WERI-Rb-1 (cell line): ENCODE results near the gene MGAT3.
"Not testable (repeated sequence)": the region's sequence is repeated elsewhere in the genome, so short reads cannot be mapped to it uniquely, and the experiment has no call there.

Experiments used
- DNase-seq: peaks from one replicate; pipeline ENCODE4 v3.0.0-alpha.2; 2020
- H3K27ac ChIP-seq: fragments of 250-450 bp; sonication (Bioruptor Pico); 2 replicates; pipeline ENCODE4 v1.5.1; 2020; ENCODE audit warnings: mild to moderate bottlenecking, moderate library complexity
- H3K27me3 ChIP-seq: fragments of 250-450 bp; sonication (Bioruptor Pico); 2 replicates; pipeline ENCODE4 v1.5.1; 2021; ENCODE audit warnings: mild to moderate bottlenecking, low read depth, moderate library complexity; ENCODE audit not compliant: insufficient read depth, severe bottlenecking
- H3K36me3 ChIP-seq: fragments of 250-450 bp; sonication (Bioruptor Pico); 2 replicates; pipeline ENCODE4 v1.5.1; 2020; ENCODE audit warnings: mild to moderate bottlenecking, moderate library complexity
- H3K4me3 ChIP-seq: 2 replicates; pipeline ENCODE4 v1.5.1; 2011; ENCODE audit warnings: low read depth, mild to moderate bottlenecking, control low read depth, low read length
- H3K9me3 ChIP-seq: fragments of 250-450 bp; sonication (Bioruptor Pico); 2 replicates; pipeline ENCODE4 v1.5.1; 2021; ENCODE audit warnings: mild to moderate bottlenecking, moderate library complexity; ENCODE audit not compliant: severe bottlenecking
- CTCF ChIP-seq: IDR thresholded peaks from 2 replicates; pipeline ENCODE4 v1.5.1; 2011; ENCODE audit warnings: low read depth, mild to moderate bottlenecking, control low read depth, inconsistent platforms, low read length

MGAT3 gene

GRCh38 chr22:39504071-39504470 is 47.3 kb downstream of the MGAT3 start:
- H3K27me3 ChIP-seq, result no peaks in the 10 kb centered on the region
- H3K27ac ChIP-seq, result no peak overlapping the region
- DNase-seq, result no peak
- no peaks in the 10 kb centered on the region for H3K9me3 ChIP-seq
- H3K4me3 ChIP-seq, result no peak overlapping the region
- TF ChIP-seq CTCF, result no peak
- H3K36me3 ChIP-seq, result peaks cover 54% of the 10 kb centered on the region

- H3K4me3 ChIP-seq, DNase-seq, H3K27ac ChIP-seq, H3K27me3 ChIP-seq, H3K9me3 ChIP-seq: not testable (repeated sequence)
- peaks cover 78% of the 10 kb centered on the region for H3K36me3 ChIP-seq
Observed at GRCh38 chr22:39507021-39507420, 50.2 kb downstream of the MGAT3 start.

- H3K4me3 ChIP-seq, result no peak overlapping the region
- H3K36me3 ChIP-seq, result peaks cover 91% of the 10 kb centered on the region
- TF ChIP-seq CTCF, result no peak
- H3K27ac ChIP-seq, result no peak overlapping the region
- no peaks in the 10 kb centered on the region for H3K9me3 ChIP-seq
- H3K27me3 ChIP-seq, result no peaks in the 10 kb centered on the region
- DNase-seq, result no peak
Observed at GRCh38 chr22:39508393-39508792, 51.6 kb downstream of the MGAT3 start.

GRCh38 chr22:39510529-39511149 is 53.8 kb downstream of the MGAT3 start:
- no peak for DNase-seq
- no peak for TF ChIP-seq CTCF
- Histone ChIP-seq H3K36me3 (peaks cover 91% of the 10 kb centered on the region), H3K4me3 (no peak overlapping the region), H3K27ac (no peak overlapping the region), H3K27me3 (no peaks in the 10 kb centered on the region), H3K9me3 (no peaks in the 10 kb centered on the region)

GRCh38 chr22:39511226-39511625 is 54.4 kb downstream of the MGAT3 start:
- Histone ChIP-seq H3K27ac (no peak overlapping the region), H3K27me3 (no peaks in the 10 kb centered on the region), H3K4me3 (no peak overlapping the region), H3K9me3 (no peaks in the 10 kb centered on the region), H3K36me3 (peaks cover 91% of the 10 kb centered on the region)
- TF ChIP-seq CTCF, result no peak
- DNase-seq, result no peak

- no peaks in the 10 kb centered on the region for H3K27me3 ChIP-seq
- no peak for DNase-seq
- H3K27ac ChIP-seq, result no peak overlapping the region
- H3K36me3 ChIP-seq, result peaks cover 87% of the 10 kb centered on the region
- no peak overlapping the region for H3K4me3 ChIP-seq
- no peaks in the 10 kb centered on the region for H3K9me3 ChIP-seq
- no peak for TF ChIP-seq CTCF
Observed at GRCh38 chr22:39512026-39512425, 55.2 kb downstream of the MGAT3 start.
